NCI-H526 (cell line): Measurements from ENCODE around the gene NUDT16.
"Not testable (repeated sequence)": the region's sequence is repeated elsewhere in the genome, so short reads cannot be mapped to it uniquely, and the experiment has no call there.

Experiments used
- DNase-seq, 2 experiments: peaks; one replicate each; lab custom pipeline; 2025; lab: John Stamatoyannopoulos, UW

Gene NUDT16

DNA sequence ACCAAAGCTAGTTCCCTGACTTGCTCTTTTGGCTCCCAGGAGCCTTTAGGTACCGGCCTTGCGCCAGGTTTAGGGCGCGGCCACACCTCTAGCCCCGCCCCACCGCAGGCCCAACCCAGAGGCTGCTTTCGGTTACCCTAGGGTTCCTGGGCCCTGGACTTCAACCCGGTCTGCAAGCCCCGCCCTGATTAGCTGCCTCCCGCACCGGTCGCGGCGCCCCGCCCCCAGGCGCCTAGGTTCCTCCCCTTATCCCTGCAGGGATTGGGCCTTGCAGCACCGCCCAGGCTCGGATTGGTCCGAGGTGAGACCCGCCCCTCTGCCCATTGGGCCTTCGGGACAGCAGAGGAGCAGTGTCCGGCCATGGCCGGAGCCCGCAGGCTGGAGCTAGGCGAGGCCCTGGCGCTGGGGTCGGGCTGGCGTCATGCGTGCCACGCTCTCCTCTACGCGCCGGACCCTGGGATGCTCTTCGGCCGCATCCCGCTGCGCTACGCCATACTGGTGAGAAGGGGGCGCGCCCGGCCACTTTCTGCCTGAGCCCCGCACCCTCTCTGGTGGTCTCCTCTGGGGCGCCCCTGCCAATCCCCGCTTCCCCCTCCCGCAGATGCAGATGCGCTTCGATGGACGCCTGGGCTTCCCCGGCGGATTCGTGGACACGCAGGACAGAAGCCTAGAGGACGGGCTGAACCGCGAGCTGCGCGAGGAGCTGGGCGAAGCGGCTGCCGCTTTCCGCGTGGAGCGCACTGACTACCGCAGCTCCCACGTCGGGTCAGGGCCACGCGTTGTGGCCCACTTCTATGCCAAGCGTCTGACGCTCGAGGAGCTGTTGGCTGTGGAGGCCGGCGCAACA lies at the start of gene NUDT16:
NUDT16 (plus strand) TSS at position 330 of the 847 bp plus-strand sequence; CDS start at position 361, 31 bp downstream.
- peak; percentile 92 to 98 for DNase-seq

GRCh38 chr3:131338948-131339640 lies 42.5 kb upstream of the NUDT16 start:
- no peak for DNase-seq

- DNase-seq: no peak
Measured at GRCh38 chr3:131341761-131342160, 39.8 kb upstream of the NUDT16 start.

DNA sequence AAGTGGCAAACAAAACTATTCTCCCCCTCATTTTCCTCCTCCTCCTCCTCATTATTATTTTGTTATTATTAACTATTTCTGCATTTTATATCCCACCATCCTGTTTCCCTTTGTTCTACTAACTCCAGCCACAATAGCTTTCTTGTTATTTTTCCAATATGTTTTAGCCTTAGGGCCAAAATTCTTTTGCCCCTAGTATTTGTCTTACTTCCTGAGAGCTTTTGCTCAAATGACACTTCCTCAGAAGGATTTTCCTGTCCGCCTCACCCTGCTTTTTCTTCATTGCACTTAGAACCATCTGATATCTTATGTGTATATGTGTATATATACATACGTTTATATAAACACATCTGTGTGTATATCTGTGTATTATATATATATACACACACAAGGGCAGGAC lies 32.7 kb upstream of the NUDT16 start:
- DNase-seq: no peak

- no peak for DNase-seq
Measured at GRCh38 chr3:131349454-131349853, 32.1 kb upstream of the NUDT16 start.

GRCh38 chr3:131349946-131350347 lies 31.6 kb upstream of the NUDT16 start:
- DNase-seq: no peak

DNA sequence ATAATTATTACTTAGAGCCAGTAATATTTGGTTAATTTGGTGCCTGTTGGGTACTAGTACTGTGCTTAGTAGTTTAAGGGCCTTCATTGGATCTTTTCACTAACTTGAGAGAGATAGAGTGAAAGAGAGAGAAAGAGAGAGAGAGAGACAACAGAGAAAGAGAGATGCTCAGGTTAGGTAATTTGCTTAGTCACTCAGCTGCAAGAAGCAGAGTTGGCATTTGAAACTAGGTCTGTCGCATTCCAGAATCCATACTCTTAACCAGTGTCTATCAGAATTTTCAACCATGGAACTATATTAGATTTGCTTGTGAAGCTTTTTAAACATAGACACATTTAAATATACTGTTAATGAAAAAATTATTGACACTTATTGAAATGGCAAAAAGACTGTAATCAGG lies 31.1 kb upstream of the NUDT16 start:
- DNase-seq: no peak

- no peak for DNase-seq
Measured at GRCh38 chr3:131353016-131353877, 28.3 kb upstream of the NUDT16 start.

GRCh38 chr3:131353986-131354385 lies 27.6 kb upstream of the NUDT16 start:
- no peak for DNase-seq

GRCh38 chr3:131356006-131356595 lies 25.5 kb upstream of the NUDT16 start:
- no peak for DNase-seq

DNA sequence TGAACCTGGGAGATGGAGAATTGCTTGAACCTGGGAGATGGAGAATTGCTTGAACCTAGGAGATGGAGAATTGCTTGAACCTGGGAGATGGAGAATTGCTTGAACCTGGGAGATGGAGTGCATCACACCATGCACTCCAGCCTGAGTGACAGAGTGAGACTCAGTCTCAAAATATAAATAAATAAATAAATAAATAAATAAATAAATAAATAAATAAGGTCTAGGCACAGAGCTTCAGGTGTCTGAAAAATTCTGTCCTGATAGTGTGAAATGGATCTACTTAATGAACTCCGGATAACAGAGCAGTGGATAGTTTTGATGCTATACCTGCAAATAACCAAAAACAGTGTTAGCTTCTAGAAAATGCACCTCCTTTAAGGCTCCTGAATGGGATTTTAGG lies 24.3 kb upstream of the NUDT16 start:
- no peak for DNase-seq

- DNase-seq: no peak
Measured at GRCh38 chr3:131360191-131360755, 21.3 kb upstream of the NUDT16 start.

DNA sequence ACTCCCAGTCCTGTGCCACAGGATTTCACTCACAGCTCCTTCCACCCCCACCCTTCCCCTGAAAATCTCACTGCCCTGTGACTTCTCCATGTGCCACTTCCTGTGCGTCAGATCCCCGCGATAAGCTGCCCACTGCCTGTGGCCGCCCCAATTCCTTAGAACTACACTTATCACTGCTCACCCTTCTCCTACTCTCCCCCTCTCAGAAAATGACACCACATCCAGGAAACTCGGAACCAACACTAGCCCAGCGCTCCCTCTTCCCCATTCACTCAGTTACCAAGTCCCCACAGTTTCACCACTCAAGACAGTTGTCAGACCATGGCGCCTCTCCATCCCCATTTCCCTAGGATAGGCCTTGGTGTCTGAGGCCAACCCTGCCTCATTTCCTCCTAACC lies 20.5 kb upstream of the NUDT16 start:
- DNase-seq: not testable (repeated sequence)

DNA sequence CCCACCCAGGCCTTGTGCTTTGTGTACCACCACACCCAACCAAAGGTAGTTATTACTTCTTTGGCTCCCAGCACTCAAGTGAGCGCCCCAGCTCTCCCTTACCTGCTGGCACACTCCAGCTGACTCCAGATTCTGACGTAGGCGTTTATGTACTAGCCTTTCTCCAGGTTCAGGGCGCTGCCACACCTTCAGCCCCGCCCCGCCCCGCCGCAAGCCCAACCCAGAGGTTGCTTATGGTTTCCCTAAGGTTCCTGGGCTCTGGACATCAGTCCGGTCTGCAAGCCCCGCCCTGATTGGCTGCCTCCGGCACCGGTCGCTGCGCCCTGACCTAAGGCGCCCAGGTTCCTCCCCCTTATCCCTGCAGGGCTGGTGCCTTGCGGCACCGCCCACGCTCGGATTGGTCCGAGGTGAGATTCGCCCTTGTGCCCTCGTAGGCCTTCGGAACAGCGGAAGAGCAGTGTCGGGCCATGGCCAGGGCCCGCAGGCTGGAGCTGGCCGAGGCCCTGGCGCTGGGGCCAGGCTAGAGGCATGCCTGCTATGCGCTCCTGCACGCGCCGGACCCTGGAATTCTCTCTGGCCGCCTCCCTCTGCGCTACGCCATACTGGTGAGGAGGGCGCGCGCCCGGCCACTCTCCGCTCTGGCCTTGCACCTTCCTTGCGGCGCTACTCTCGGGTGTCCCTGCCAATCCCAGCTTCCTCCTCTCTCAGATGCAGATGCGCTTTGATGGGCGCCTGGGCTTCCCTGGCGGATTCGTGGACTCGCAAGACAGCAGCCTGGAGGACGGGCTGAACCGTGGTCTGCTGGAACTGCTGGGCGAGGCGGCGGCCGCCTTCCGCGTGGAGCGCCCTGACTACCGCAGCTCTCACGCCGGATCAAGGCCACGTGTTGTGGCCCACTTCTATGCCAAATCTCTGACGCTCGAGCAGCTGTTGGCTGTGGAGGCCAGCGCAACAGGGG lies 19.8 kb upstream of the NUDT16 start:
- no peak for DNase-seq

DNA sequence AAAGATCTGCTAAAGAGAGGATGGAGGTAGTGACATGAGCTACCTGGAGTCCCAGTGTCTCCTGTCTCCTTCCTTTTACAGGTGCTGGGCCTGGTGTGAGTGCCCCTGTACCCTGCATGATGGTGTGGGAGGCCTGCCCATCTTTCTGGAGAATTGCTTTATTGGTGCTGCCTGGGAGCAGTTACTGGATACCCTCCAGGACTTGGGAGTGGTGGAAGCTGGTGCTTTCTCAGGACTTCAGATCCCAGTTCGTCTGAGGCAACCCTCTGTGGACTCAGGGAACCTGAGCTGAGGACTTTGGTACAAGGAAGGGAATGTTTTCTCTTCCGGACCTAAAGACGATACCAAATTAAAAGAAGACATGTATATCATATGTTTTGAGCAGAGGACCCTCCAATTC lies 18.3 kb upstream of the NUDT16 start:
- DNase-seq: no peak

DNA sequence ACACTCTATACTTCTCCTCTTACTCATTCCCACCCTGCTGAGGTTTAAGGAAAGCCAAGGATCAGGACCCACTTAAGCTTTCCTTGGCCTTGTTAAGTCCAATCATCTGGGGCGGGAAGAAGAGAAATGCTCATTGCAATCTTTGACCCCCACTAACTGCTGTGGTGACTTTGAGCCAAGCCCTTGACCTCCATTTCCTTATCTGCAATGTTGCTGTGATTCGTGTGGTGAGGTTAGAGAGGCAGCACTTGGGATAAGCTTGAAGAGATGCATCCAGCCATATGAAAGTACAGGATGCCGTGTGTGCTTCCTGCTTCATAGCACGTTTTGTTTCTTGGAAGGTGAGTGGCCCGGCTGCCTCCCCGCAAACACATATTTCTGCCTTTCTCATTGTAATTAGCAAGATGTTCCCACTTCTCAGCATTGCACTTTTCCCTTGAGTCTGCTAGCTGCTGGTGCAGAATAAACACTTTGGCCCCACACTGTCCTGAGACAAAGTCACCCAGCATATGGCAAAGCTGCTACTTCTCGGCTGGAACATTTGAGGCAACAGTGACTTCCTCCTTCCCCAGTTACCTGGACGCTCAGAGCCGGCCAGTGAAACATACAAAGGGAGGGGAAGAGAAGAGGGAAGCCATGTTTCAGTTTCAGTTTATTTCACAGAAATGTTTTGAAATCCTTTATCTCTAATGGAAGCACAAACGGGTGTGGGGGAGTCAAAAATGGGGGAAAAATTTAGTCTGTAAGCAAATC lies 10.5 kb upstream of the NUDT16 start:
- DNase-seq: no peak

GRCh38 chr3:131371688-131372066 lies 9.9 kb upstream of the NUDT16 start:
- no peak for DNase-seq

GRCh38 chr3:131374741-131375140 lies 6.8 kb upstream of the NUDT16 start:
- DNase-seq: no peak

DNA sequence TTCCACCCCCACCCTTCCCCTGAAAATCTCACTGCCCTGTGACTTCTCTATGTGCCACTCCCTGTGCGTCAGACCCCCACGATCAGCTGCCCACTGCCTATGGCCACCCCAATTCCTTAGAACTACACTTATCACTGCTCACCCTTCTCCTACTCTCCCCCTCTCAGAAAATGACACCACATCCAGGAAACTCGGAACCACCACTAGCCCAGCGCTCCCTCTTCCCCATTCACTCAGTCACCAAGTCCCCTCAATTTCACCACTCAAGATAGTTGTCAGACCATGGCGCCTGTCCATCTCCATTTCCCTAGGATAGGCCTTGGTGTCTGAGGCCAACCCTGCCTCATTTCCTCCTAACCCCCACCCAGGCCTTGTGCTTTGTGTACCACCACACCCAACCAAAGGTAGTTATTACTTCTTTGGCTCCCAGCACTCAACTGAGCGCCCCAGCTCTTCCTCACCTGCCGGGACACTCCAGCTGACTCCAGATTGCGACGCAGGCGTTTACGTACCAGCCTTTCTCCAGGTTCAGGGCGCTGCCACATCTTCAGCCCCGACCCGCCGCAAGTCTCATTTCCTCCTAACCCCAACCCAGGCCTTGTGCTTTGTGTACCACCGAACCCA lies 641 bp upstream of the NUDT16 start:
- DNase-seq: peak in 1 of 2 experiments; percentile 39
